Testis (tissue), 2 donors: Measurements from ENCODE around the gene SIGLEC15.

Experiments used
- POLR2A ChIP-seq: fragments of 450-650 bp; IDR thresholded peaks from one replicate; pipeline ENCODE4 v1.6.1; 2017; ENCODE audit warnings: antibody characterized with exemption, mild to moderate bottlenecking, moderate library complexity
- TF ChIP-seq, protein P1 (sequence below), 3 experiments: fragments of 450-650 bp in 2 of 3; fragments of 200-600 bp in 1 of 3; sonication (generic) in 1 of 3; IDR thresholded peaks; one replicate each; pipeline ENCODE4 v1.5.1; 2016 to 2019; ENCODE audit warnings: antibody characterized with exemption in 3 of 3, mild to moderate bottlenecking in 2 of 3, moderate library complexity in 1 of 3

DNA sequence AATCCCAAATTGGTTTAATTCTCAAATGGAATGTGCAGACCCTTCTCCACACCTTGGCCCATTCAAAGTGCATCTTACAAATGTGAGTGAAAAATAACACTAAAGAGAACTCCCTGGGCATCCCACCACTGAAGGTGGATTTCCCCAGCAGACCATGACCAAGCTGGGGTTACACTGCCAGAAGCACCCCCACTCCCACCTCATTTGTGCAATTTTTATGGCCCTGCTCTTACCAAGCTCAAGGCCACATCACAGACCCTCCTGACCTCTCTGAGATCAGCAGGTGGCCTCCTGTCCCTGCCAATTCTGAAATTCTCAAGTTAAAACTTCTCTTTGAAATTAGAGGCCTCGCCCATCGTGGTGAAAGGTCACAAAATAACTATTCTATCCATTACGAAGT is 21.6 kb downstream of the SIGLEC15 start:
- no peak for TF ChIP-seq POLR2A
- TF ChIP-seq, protein P1, sequence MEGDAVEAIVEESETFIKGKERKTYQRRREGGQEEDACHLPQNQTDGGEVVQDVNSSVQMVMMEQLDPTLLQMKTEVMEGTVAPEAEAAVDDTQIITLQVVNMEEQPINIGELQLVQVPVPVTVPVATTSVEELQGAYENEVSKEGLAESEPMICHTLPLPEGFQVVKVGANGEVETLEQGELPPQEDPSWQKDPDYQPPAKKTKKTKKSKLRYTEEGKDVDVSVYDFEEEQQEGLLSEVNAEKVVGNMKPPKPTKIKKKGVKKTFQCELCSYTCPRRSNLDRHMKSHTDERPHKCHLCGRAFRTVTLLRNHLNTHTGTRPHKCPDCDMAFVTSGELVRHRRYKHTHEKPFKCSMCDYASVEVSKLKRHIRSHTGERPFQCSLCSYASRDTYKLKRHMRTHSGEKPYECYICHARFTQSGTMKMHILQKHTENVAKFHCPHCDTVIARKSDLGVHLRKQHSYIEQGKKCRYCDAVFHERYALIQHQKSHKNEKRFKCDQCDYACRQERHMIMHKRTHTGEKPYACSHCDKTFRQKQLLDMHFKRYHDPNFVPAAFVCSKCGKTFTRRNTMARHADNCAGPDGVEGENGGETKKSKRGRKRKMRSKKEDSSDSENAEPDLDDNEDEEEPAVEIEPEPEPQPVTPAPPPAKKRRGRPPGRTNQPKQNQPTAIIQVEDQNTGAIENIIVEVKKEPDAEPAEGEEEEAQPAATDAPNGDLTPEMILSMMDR (IDR thresholded peaks at IDR 0.05), result no peak
